IPS-NIHi7 (cell line): ENCODE results near the gene LIMS2.

ENCODE experiments used
- DNase-seq: peaks from one replicate; pipeline ENCODE4 v3.0.0; 2012; ENCODE audit warnings: mixed read lengths; ENCODE audit errors: extremely low spot score

The LIMS2 gene

GRCh38 chr2:127634066-127634617 is 41.2 kb downstream of the LIMS2 start:
- no peak for DNase-seq

GRCh38 chr2:127633556-127634065 is 41.7 kb downstream of the LIMS2 start:
- no peak for DNase-seq

- no peak for DNase-seq
Observed at GRCh38 chr2:127632592-127633489, 42.5 kb downstream of the LIMS2 start.

GRCh38 chr2:127631997-127632581 is 43.2 kb downstream of the LIMS2 start:
- DNase-seq: no peak

GRCh38 chr2:127631541-127631996 is 43.8 kb downstream of the LIMS2 start:
- DNase-seq: no peak

GRCh38 chr2:127630864-127631540 is 44.3 kb downstream of the LIMS2 start:
- no peak for DNase-seq

- no peak for DNase-seq
Observed at GRCh38 chr2:127630096-127630863, 45.0 kb downstream of the LIMS2 start.

- no peak for DNase-seq
Observed at GRCh38 chr2:127629637-127630036, 45.7 kb downstream of the LIMS2 start.

- DNase-seq: no peak
Observed at GRCh38 chr2:127628767-127629614, 46.3 kb downstream of the LIMS2 start.

- no peak for DNase-seq
Observed at GRCh38 chr2:127627740-127628571, 47.4 kb downstream of the LIMS2 start.

- no peak for DNase-seq
Observed at GRCh38 chr2:127626917-127627739, 48.2 kb downstream of the LIMS2 start.

- no peak for DNase-seq
Observed at GRCh38 chr2:127626175-127626574, 49.2 kb downstream of the LIMS2 start.

GRCh38 chr2:127625572-127625951 is 49.8 kb downstream of the LIMS2 start:
- no peak for DNase-seq

GRCh38 chr2:127624756-127625571 is 50.4 kb downstream of the LIMS2 start:
- no peak for DNase-seq

- DNase-seq: no peak
Observed at GRCh38 chr2:127624320-127624755, 51.0 kb downstream of the LIMS2 start.

GRCh38 chr2:127623388-127624319 is 51.7 kb downstream of the LIMS2 start:
- no peak for DNase-seq
